Kidney (tissue), 14 donors: ENCODE measurements around the gene ABRACL. TPM values are rescaled to one million over a fixed set of nuclear protein-coding genes. Genes with fewer than 3 reads are reported as not detected.
"Not testable (repeated sequence)": the region's sequence is repeated elsewhere in the genome, so short reads cannot be mapped to it uniquely, and the experiment has no call there.

ENCODE experiments used
- DNase-seq, 5 donors: peaks; one replicate each; pipeline ENCODE4 v3.0.0-alpha.2; 2013 to 2020
- FAIRE-seq: peaks from 2 replicates; lab custom pipeline; 2012; peaks lifted over from hg19 to GRCh38; lab: Jason Lieb, UNC
- H3K27ac ChIP-seq, 2 donors: one replicate each; pipeline ENCODE4 v1.7.0; 2013; ENCODE audit warnings: low read depth in 2 of 2, low read length in 2 of 2, inconsistent platforms in 1 of 2
- H3K27me3 ChIP-seq: one replicate; pipeline ENCODE4 v1.7.1; 2013; ENCODE audit warnings: low read length, inconsistent platforms; ENCODE audit not compliant: control insufficient read depth, insufficient read depth
- H3K36me3 ChIP-seq, 3 donors: one replicate each; pipeline versions ENCODE4 v1.7.0 to v1.7.1; 2013; ENCODE audit warnings: low read length in 3 of 3, control low read depth in 1 of 3, inconsistent platforms in 1 of 3; ENCODE audit not compliant: insufficient read depth in 3 of 3, control insufficient read depth in 2 of 3
- H3K4me1 ChIP-seq, 3 donors: one replicate each; pipeline versions ENCODE4 v1.7.0 to v1.7.1; 2013; ENCODE audit warnings: low read length in 3 of 3, inconsistent platforms in 1 of 3, low read depth in 1 of 3; ENCODE audit not compliant: control insufficient read depth in 2 of 3, insufficient read depth in 2 of 3
- H3K4me3 ChIP-seq, 3 donors: one replicate each; pipeline versions ENCODE4 v1.7.0 to v1.8.1; 2013; ENCODE audit warnings: low read length in 3 of 3, control low read depth in 1 of 3, inconsistent platforms in 1 of 3
- H3K9ac ChIP-seq, 3 donors: one replicate each; pipeline versions ENCODE4 v1.7.0 to v1.7.1; 2013; ENCODE audit warnings: low read length in 3 of 3, control low read depth in 1 of 3, inconsistent platforms in 1 of 3
- H3K9me3 ChIP-seq, 3 donors: one replicate each; pipeline versions ENCODE4 v1.7.0 to v1.7.1; 2013; ENCODE audit warnings: low read length in 3 of 3, control low read depth in 1 of 3, inconsistent platforms in 1 of 3; ENCODE audit not compliant: control insufficient read depth in 2 of 3, insufficient read depth in 1 of 3
- CTCF ChIP-seq: IDR thresholded peaks from 3 replicates; pipeline ENCODE4 v1.5.1; 2012; ENCODE audit warnings: mild to moderate bottlenecking, moderate library complexity, borderline replicate concordance; ENCODE audit not compliant: insufficient read depth; ENCODE audit errors: extremely low read depth
- intact Hi-C: fragments of 100-400 bp; cut with DNase I; formaldehyde crosslinking; loops from one replicate; pipeline ENCODE4 v1.11.1; 2022
- polyA plus RNA-seq: library from polyadenylated mRNA; stranded (reverse); fragments of 350-450 nt; fragmentation: Illumina TruSeq; extraction: RNeasy Lipid Tissue Mini Kit (QIAGEN cat#74804); gene quantifications from one replicate; pipeline ENCODE4 v1.2.3, GENCODE V29; 2014; ENCODE audit warnings: low read depth, low replicate concordance; ENCODE audit not compliant: insufficient read depth
- total RNA-seq: library from RNA; stranded (reverse); fragmentation: NEBNext Ultra II Directional; extraction: Animal tissue kit (Norgen Biotek cat#: 25700); gene quantifications from one replicate; pipeline ENCODE4 v1.2.1, GENCODE V29; 2021
- donor health status: control.
- donor health status: control.
- donor health status: control.
- donor health status: control.
- donor health status: control.
- donor health status: DM: yes; HTN: yes; CAD: no.
- donor health status: Normal renal cell carcinoma (clear cell type).

The ABRACL gene
- total and polyA plus RNA-seq, 2 donors from 2014 or later = 24.9 to 51.3 TPM

GRCh38 chr6:138989098-138989983 is 39.2 kb upstream of the ABRACL start:
- Histone ChIP-seq H3K9ac (no peak overlapping the region), H3K4me3 (no peak overlapping the region), H3K36me3 (no peaks in the 10 kb centered on the region), H3K4me1 (peaks cover 0 to 5% (median 3%) of the 10 kb centered on the region in 3 donors), H3K9me3 (no peaks in the 10 kb centered on the region), H3K27me3 (no peaks in the 10 kb centered on the region), H3K27ac (no peak overlapping the region)
- intact Hi-C loops = no loop called here
- DNase-seq (no peak), FAIRE-seq (no peak)
- no peak for TF ChIP-seq CTCF

GRCh38 chr6:138991206-138991605 is 37.3 kb upstream of the ABRACL start:
- no peak overlapping the region for H3K27ac ChIP-seq
- intact Hi-C loops = no loop called here

GRCh38 chr6:138992965-138993364 is 35.6 kb upstream of the ABRACL start:
- H3K9ac ChIP-seq, H3K9me3 ChIP-seq, H3K27me3 ChIP-seq, H3K27ac ChIP-seq, H3K36me3 ChIP-seq, H3K4me1 ChIP-seq, FAIRE-seq, intact Hi-C loops, DNase-seq, H3K4me3 ChIP-seq: not testable (repeated sequence)

More at GRCh38 chr6:138991206-138991605, 37.3 kb upstream of the ABRACL start:
- no peak for TF ChIP-seq CTCF
- no peak for FAIRE-seq
- Histone ChIP-seq H3K9ac (no peak overlapping the region), H3K36me3 (no peaks in the 10 kb centered on the region), H3K4me1 (peaks cover 0 to 5% (median 3%) of the 10 kb centered on the region in 3 donors), H3K27me3 (no peaks in the 10 kb centered on the region), H3K9me3 (no peaks in the 10 kb centered on the region), H3K4me3 (no peak overlapping the region)
- DNase-seq = no peak

GRCh38 chr6:138993410-138993809 is 35.1 kb upstream of the ABRACL start:
- not testable (repeated sequence) for H3K27me3 ChIP-seq

More at GRCh38 chr6:138993410-138993809, 35.1 kb upstream of the ABRACL start:
- H3K9me3 ChIP-seq, H3K4me3 ChIP-seq, DNase-seq, H3K36me3 ChIP-seq, H3K9ac ChIP-seq, FAIRE-seq, H3K4me1 ChIP-seq, intact Hi-C loops, H3K27ac ChIP-seq: not testable (repeated sequence)
